Breast epithelium (tissue), 4 donors: ENCODE results near the gene SORT1. TPM values are rescaled to one million over a fixed set of nuclear protein-coding genes. Genes with fewer than 3 reads are reported as not detected.

Experiments
- DNase-seq, 2 donors: peaks; one replicate each; pipeline ENCODE4 v3.0.0-alpha.2; 2019; ENCODE audit warnings: low spot score in 2 of 2
- H3K27ac ChIP-seq, 2 donors: fragments of 200-600 bp; sonication (generic) in 1 of 2; one replicate each; pipeline ENCODE4 v1.5.1; 2016 to 2019; ENCODE audit warnings: mild to moderate bottlenecking in 1 of 2
- H3K27me3 ChIP-seq, 2 donors: fragments of 200-600 bp; sonication (generic) in 1 of 2; one replicate each; pipeline versions ENCODE4 v1.5.1 to v1.6.0; 2017 to 2019; ENCODE audit warnings: control low read depth in 1 of 2, mild to moderate bottlenecking in 1 of 2
- H3K36me3 ChIP-seq: fragments of 200-600 bp; one replicate; pipeline ENCODE4 v1.5.1; 2019
- H3K4me1 ChIP-seq, 2 donors: fragments of 200-600 bp; sonication (generic); one replicate each; pipeline ENCODE4 v1.5.1; 2016 to 2019; ENCODE audit warnings: control low read depth in 1 of 2
- H3K4me3 ChIP-seq, 3 donors: fragments of 200-600 bp; sonication (generic); 1 replicate in 2 of 3; 2 replicates in 1 of 3; pipeline ENCODE4 v1.5.1; 2016 to 2019; ENCODE audit warnings: mild to moderate bottlenecking in 3 of 3, moderate library complexity in 2 of 3
- H3K9me3 ChIP-seq, 2 donors: fragments of 200-600 bp; sonication (generic) in 1 of 2; one replicate each; pipeline ENCODE4 v1.5.1; 2016 to 2019; ENCODE audit warnings: control low read depth in 1 of 2
- CTCF ChIP-seq, 3 donors: fragments of 450-650 bp; IDR thresholded peaks; one replicate each; pipeline ENCODE4 v1.5.1; 2016 to 2017; ENCODE audit warnings: antibody characterized with exemption in 3 of 3, mild to moderate bottlenecking in 3 of 3, moderate library complexity in 3 of 3
- POLR2A ChIP-seq: fragments of 450-650 bp; IDR thresholded peaks from one replicate; pipeline ENCODE4 v1.6.1; 2016; ENCODE audit warnings: antibody characterized with exemption, mild to moderate bottlenecking, moderate library complexity
- POLR2AphosphoS5 ChIP-seq, 3 donors: sonication (generic); formaldehyde crosslinking; IDR thresholded peaks; one replicate each; pipeline ENCODE4 v1.6.1; 2017; ENCODE audit warnings: antibody characterized with exemption in 3 of 3
- intact Hi-C: fragments of 100-400 bp; cut with DNase I; formaldehyde crosslinking; loops from one replicate; pipeline ENCODE4 v1.15.1; 2023; ENCODE audit warnings: low total_unique reads
- total RNA-seq, 3 donors: library from RNA; depleted of rRNA; stranded (reverse); fragments of >200 nt; gene quantifications; one replicate each; pipeline ENCODE4 v1.1.0, GENCODE V29; 2016

The SORT1 gene
- total RNA-seq, 3 donors from 2014 or later = 51.1 to 135 (median 69.8) TPM

- Histone ChIP-seq H3K27ac (no peak overlapping the region), H3K9me3 (no peaks in the 10 kb centered on the region), H3K36me3 (no peaks in the 10 kb centered on the region), H3K4me3 (no peak overlapping the region), H3K27me3 (no peaks in the 10 kb centered on the region), H3K4me1 (no peaks in the 10 kb centered on the region)
- no peak for DNase-seq
- no peak for TF ChIP-seq POLR2A
- no peak for TF ChIP-seq CTCF (IDR thresholded peaks at IDR 0.05)
- intact Hi-C loops = no loop called here
Observed at GRCh38 chr1:109354929-109355328, 42.8 kb downstream of the SORT1 start.

- Histone ChIP-seq H3K4me1 (no peaks in the 10 kb centered on the region), H3K27ac (no peak overlapping the region), H3K9me3 (no peaks in the 10 kb centered on the region), H3K4me3 (no peak overlapping the region), H3K36me3 (no peaks in the 10 kb centered on the region), H3K27me3 (no peaks in the 10 kb centered on the region)
- DNase-seq = no peak
- intact Hi-C loops = no loop called here
- TF ChIP-seq POLR2AphosphoS5 (IDR thresholded peaks at IDR 0.05) (no peak), CTCF (IDR thresholded peaks at IDR 0.05) (no peak), POLR2A (no peak)
Observed at GRCh38 chr1:109351457-109351856, 46.3 kb downstream of the SORT1 start.

DNA sequence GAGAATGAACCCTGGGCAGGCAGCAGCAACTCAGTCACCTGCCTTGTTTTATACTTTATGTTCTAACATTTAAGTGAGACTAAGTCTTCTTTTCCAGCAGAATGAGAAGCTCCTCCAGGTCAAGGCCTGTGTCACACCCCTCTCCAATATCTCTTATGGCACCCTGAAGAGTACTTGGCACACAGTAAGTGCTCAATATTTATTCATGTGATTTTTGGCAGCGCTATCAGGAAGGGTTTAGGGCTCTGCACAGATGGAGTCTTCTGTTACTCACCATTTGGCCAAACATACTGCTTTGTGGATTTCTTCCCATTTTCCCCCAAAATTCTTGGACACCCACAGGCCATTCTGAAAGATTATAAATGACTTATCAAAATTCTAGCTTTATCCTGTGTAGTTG lies 47.1 kb downstream of the SORT1 start:
- Histone ChIP-seq H3K27me3 (no peaks in the 10 kb centered on the region), H3K36me3 (no peaks in the 10 kb centered on the region), H3K4me1 (no peaks in the 10 kb centered on the region), H3K9me3 (no peaks in the 10 kb centered on the region), H3K4me3 (no peak overlapping the region), H3K27ac (no peak overlapping the region)
- DNase-seq = no peak
- intact Hi-C loops = no loop called here
- no peak for TF ChIP-seq CTCF (IDR thresholded peaks at IDR 0.05)
- TF ChIP-seq POLR2AphosphoS5 (IDR thresholded peaks at IDR 0.05) = no peak
- no peak for TF ChIP-seq POLR2A

- H3K27ac ChIP-seq = no peak overlapping the region
- H3K9me3 ChIP-seq = no peaks in the 10 kb centered on the region
- no peaks in the 10 kb centered on the region for H3K27me3 ChIP-seq
- no peak for TF ChIP-seq CTCF (IDR thresholded peaks at IDR 0.05)
- no peak for TF ChIP-seq POLR2AphosphoS5 (IDR thresholded peaks at IDR 0.05)
- TF ChIP-seq POLR2A = no peak
- no peaks in the 10 kb centered on the region for H3K36me3 ChIP-seq
- no peaks in the 10 kb centered on the region for H3K4me1 ChIP-seq
- H3K4me3 ChIP-seq = no peak overlapping the region
- no peak for DNase-seq
- intact Hi-C loops = no loop called here
Observed at GRCh38 chr1:109350182-109350581, 47.5 kb downstream of the SORT1 start.

- Histone ChIP-seq H3K36me3 (no peaks in the 10 kb centered on the region), H3K4me1 (no peaks in the 10 kb centered on the region), H3K27ac (no peak overlapping the region), H3K4me3 (no peak overlapping the region), H3K27me3 (no peaks in the 10 kb centered on the region), H3K9me3 (no peaks in the 10 kb centered on the region)
- TF ChIP-seq POLR2A = no peak
- TF ChIP-seq CTCF (IDR thresholded peaks at IDR 0.05) = no peak
- TF ChIP-seq POLR2AphosphoS5 (IDR thresholded peaks at IDR 0.05) = no peak
- no peak for DNase-seq
- intact Hi-C loops = no loop called here
Observed at GRCh38 chr1:109347511-109347910, 50.2 kb downstream of the SORT1 start.
